Right renal pelvis (tissue), 4 donors: ENCODE data around the gene NOX4. TPM values are rescaled to one million over a fixed set of nuclear protein-coding genes. Genes with fewer than 3 reads are reported as not detected.
"Not testable (repeated sequence)": the region's sequence is repeated elsewhere in the genome, so short reads cannot be mapped to it uniquely, and the experiment has no call there.

ENCODE experiments used
- DNase-seq, 4 donors: peaks; one replicate each; pipeline ENCODE4 v3.0.0-alpha.2; 2013; ENCODE audit warnings: low read depth in 4 of 4, low spot score in 3 of 4, missing footprints in 1 of 4
- polyA plus RNA-seq, 4 donors: library from polyadenylated mRNA; unstranded; fragments of 120-200 nt; gene quantifications; one replicate each; pipeline ENCODE4 v1.2.1, GENCODE V29; 2013; ENCODE audit not compliant: insufficient read length in 4 of 4

NOX4 gene
- polyA plus RNA-seq, 4 donors: 44.6 to 59.2 (median 52.6) TPM

DNA sequence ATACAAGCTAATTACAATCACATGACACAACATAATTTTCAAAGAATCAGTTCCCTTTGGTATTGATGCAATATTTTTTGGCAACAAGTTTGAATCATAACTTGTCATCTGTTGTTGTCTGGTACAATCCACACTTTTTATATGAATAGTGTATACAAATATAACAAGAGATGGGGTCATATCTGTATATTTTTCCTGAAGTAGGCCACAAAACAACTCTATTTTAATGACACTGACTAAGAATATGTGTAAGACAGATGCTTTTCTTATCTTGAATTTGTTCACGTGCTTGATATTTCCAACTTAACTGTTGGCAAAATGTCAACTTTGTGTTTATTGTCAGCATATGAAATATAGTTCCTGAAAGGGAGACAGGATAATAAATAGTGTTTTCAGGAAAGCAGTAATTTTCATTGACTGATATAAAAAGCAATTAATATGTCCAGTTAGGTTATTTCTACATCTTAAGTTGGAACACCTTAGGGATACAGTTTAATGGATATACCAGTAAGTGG, 27.9 kb downstream of the NOX4 start:
- peak in 1 of 4 donors; percentile 41 for DNase-seq

DNA sequence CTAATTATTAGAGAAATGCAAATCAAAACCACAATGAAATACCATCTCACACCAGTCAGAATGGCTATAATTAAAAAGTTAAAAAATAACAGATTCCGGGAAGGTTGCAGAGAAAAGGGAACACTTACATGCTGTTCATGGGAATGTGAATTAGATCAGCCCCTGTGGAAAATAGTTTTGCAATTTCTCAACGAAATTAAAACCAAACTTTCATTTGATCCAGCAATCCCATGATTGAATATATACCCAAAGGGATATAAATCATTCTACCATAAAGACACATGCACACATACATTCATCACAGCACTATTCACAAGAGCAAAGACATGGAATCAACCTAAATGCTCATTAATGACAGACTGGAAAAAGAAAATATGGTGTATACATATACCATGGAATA, 32.5 kb downstream of the NOX4 start:
- DNase-seq: no peak

GRCh38 chr11:89457190-89457589, 34.0 kb downstream of the NOX4 start:
- no peak for DNase-seq

DNA sequence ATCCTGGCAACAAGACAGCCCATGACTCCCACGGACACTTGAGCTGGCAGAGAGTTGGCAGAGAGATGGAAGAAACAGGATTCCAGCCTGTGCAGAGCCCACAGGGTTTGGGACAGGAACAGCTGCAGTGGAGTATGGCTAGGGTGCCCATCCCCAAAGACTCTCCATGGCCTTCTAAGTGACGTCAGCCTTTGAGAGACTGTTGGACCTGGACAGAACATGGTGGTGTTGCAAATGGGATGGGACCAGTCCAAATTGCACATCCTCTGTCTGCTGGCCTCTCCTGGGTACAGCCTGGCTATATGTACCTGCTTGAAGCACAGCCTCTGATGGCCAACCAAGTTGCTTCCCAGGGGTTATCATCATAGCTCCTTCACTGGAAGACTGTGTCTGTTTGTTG, 34.5 kb downstream of the NOX4 start:
- no peak for DNase-seq

- DNase-seq: no peak
These were observed 38.4 kb downstream of the NOX4 start for GRCh38 chr11:89452780-89453179.

DNA sequence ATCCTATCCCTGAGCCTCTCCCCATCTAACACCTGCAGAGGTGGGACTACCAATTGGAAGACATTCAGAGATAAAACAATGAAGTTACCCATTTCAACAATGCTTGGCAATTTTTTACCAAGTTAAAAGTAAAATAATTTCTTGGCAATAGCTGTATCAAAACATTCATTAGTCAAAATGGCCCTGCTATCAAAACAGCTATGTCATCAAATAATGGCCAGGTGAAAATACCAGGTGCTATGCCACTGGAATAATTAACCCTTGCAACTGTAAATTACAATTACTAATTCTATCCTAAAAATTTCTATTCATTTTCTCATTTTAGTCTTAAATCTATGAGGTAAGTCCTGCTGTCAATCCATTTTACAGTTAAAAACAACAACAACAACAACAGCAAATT, 43.3 kb downstream of the NOX4 start:
- DNase-seq: no peak

DNA sequence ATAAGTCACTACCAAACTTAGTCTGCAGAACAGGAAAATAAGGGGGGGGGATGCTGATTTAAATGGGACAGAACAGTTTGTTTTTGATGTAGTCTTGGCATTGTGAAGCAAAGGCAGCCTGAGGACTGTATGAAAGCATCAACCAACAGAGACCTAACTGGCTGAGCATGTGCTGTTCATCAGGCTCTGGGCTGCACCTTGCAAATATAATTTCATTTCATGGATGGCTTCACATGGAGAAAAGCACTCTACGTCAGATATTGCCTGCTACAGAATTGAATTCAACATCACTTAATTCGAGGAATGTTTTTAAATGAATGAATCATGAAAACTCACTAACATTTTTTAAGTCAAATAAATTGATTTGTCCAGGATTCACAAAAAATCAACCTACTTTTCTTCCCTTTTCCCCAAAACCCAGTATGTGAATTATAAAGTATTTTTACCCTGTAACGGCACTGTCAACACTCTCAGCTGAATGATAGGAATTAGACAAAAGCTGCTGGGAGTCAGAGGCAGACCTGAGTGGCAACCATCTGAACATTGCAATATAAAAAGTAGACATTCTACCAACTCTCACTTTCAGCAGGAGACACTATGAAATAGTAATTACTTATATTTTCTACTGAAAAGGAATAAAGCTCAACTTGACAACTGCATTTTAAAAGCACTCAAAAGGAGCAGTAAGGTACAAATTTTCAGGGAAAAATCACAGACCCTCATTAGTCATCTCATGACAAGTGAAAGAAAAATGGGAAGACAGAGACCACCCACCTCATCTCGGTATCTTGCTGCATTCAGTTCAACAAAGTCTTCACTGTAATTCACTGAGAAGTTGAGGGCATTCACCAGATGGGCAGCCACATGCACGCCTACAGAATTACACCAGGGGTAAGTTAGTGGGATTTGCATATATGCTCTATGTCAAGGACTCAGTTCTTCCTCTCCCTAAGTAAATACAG, 47.5 kb downstream of the NOX4 start:
- DNase-seq: no peak

- DNase-seq: no peak
These were observed 48.4 kb downstream of the NOX4 start for GRCh38 chr11:89442801-89443200.

- DNase-seq: no peak
These were observed 49.6 kb downstream of the NOX4 start for GRCh38 chr11:89441606-89442005.

DNA sequence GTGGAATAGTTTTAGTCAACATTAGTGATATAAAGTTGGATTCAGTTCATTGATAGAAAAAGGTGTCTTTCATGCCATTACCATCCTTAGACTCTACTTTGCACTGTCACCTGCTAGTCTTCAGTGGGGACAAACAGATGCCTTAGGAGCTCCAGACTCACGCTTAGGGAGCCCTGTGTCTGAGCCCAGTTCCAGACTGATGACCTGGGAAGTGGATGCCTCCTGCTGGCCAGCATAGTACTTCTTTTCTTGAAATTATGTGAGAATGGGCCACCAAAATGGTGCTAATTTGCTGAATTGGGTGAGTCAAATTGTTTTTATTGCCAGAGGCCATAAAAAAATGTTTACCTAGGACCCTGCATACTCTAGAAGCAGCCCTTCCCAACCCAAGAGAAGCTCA, 53.9 kb downstream of the NOX4 start:
- DNase-seq: no peak

- DNase-seq: peak in 2 of 4 donors; percentile 4 to 15
These were observed 55.1 kb downstream of the NOX4 start for GRCh38 chr11:89436071-89436470.

- no peak for DNase-seq
These were observed 57.9 kb downstream of the NOX4 start for GRCh38 chr11:89433278-89433677.

- not testable (repeated sequence) for DNase-seq
These were observed 59.0 kb downstream of the NOX4 start for GRCh38 chr11:89432182-89432581.

DNA sequence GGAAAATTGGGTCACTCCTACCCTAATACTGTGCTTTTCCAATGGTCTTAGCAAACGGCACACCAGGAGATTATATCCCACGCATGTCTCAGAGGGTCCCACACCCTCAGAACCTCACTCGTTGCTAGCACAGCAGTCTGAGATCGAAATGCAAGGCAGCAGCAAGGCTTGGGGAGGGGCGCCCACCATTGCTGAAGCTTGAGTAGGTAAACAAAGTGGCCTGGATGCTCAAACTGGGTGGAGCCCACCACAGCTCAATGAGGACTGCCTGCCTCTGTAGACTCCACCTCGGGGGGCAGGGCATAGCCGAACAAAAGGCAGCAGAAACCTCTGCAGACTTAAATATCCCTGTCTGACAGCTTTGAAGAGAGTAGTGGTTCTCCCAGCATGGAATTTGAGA, 64.7 kb downstream of the NOX4 start:
- DNase-seq: not testable (repeated sequence)

GRCh38 chr11:89421718-89422117, 69.5 kb downstream of the NOX4 start:
- DNase-seq: no peak

DNA sequence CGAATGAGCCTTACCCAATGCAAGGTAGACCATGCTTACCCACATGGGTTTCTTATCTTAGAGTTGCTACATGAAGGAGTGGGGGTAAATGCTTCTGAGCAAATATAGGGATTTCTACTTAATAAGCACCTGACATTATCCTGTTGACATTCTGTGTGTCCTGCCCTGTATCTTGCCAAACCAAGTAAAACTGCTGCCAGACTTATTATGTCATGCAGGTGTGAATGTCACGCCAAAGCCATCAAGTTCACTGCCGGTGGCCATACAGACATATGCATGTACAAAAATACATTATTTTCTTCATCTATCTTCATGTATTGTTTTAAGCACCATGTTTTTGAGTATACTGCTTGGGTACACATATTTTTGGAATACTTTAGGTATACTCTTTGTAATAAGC, 70.2 kb downstream of the NOX4 start:
- DNase-seq: no peak

DNA sequence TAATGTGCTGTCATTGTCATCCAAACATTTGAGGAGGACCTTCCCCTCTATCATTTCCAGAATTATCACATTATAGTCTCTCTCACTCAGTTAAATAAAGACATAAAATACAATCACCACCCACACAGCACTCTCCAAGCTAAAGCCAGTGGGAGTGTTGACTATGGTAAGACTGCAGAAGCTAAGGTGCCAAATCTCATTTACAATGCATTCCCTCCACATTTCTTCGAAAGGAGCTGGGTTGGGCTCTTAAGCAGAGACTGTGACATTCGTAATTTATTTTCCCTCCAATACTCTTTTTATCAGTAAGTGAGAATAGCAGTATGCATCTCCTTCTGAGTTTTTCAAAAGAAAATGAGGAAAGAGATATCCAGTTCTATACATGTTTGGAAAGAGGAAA, 74.2 kb downstream of the NOX4 start:
- DNase-seq: no peak

GRCh38 chr11:89411112-89411511, 80.1 kb downstream of the NOX4 start:
- DNase-seq: not testable (repeated sequence)

GRCh38 chr11:89410666-89411065, 80.5 kb downstream of the NOX4 start:
- not testable (repeated sequence) for DNase-seq

DNA sequence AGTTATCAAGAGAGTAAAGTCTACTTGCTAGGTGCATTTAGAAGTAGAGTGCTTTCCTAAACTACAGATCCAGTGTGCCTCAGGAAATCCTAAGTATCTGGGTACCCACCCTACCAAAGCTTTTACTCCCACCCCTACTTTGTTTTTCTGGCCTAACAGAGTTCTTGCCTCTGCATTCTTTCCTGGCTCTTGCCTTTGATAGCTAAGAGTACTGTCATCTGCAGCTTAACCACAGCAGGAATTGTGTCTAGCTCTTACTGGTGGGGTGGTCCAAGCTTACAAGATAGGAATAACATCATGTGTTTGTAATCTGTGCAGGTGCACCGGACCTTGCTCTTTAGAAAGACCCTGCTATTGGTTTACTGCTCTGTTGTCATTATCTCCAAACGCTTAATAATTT, 82.7 kb downstream of the NOX4 start:
- not testable (repeated sequence) for DNase-seq

DNA sequence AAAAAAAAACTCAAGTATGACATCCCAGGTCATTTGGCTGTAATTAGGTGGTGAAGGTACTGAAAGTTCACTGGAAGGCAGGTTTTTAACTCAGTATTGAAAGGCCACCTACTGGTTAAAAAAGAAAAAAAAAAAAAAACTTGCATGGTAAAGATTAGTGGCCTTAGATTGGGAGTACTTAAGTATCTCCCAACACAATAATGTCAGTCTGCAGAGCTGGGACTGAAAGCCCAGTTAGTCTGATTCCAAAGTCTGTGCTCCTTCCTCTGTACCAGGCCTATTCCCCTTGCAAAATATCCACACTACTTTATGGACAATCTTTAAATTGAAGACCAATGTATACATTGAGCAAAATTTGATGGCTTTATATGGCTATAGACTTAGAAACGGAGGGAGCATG, 85.5 kb downstream of the NOX4 start:
- DNase-seq: no peak

- DNase-seq: not testable (repeated sequence)
These were observed 99.5 kb downstream of the NOX4 start for GRCh38 chr11:89391654-89392053.
